Measurements from ENCODE around the gene FUBP1.
"Not testable (repeated sequence)": the region's sequence is repeated elsewhere in the genome, so short reads cannot be mapped to it uniquely, and the experiment has no call there.

The FUBP1 gene

GRCh38 chr1:77945345-77945744, 33.5 kb downstream of the FUBP1 start:
- DNase-seq (ENCODE audit: low read depth), result no peak

- no peak for DNase-seq (ENCODE audit: low read depth)
These were observed 36.3 kb downstream of the FUBP1 start for GRCh38 chr1:77942400-77943140.

- no peak for DNase-seq (ENCODE audit: low read depth)
These were observed 37.8 kb downstream of the FUBP1 start for GRCh38 chr1:77940921-77941570.

GRCh38 chr1:77938651-77939050, 40.2 kb downstream of the FUBP1 start:
- DNase-seq (ENCODE audit: low read depth), result no peak

- DNase-seq (ENCODE audit: low read depth), result no peak
These were observed 49.1 kb downstream of the FUBP1 start for GRCh38 chr1:77929806-77930205.

GRCh38 chr1:77927414-77927813, 51.5 kb downstream of the FUBP1 start:
- DNase-seq (ENCODE audit: low read depth), result no peak

GRCh38 chr1:77926561-77927357, 52.1 kb downstream of the FUBP1 start:
- DNase-seq (ENCODE audit: low read depth), result no peak

GRCh38 chr1:77925956-77926355, 52.9 kb downstream of the FUBP1 start:
- DNase-seq (ENCODE audit: low read depth), result no peak

GRCh38 chr1:77925518-77925917, 53.4 kb downstream of the FUBP1 start:
- DNase-seq (ENCODE audit: low read depth), result no peak

- not testable (repeated sequence) for DNase-seq (ENCODE audit: low read depth)
These were observed 60.0 kb downstream of the FUBP1 start for GRCh38 chr1:77918918-77919317.

- no peak for DNase-seq (ENCODE audit: low read depth)
These were observed 68.8 kb downstream of the FUBP1 start for GRCh38 chr1:77910116-77910515.

- DNase-seq (ENCODE audit: low read depth), result no peak
These were observed 72.2 kb downstream of the FUBP1 start for GRCh38 chr1:77906624-77907023.

GRCh38 chr1:77906019-77906545, 72.8 kb downstream of the FUBP1 start:
- DNase-seq (ENCODE audit: low read depth), result no peak

- no peak for DNase-seq (ENCODE audit: low read depth)
These were observed 73.3 kb downstream of the FUBP1 start for GRCh38 chr1:77905603-77906002.

GRCh38 chr1:77900687-77901293, 78.1 kb downstream of the FUBP1 start:
- DNase-seq (ENCODE audit: low read depth), result no peak

GRCh38 chr1:77899647-77900320, 79.1 kb downstream of the FUBP1 start:
- DNase-seq (ENCODE audit: low read depth), result no peak
